ENCODE data around the gene LIME1. TPM values are rescaled to one million over a fixed set of nuclear protein-coding genes. Genes with fewer than 3 reads are reported as not detected.
A peak's percentile ranks its signal among the peaks of the same experiment; 100 is the strongest.

The LIME1 gene
- total RNA-seq, 1 donor = 2.9 TPM

GRCh38 chr20:63706027-63706695, 30.3 kb upstream of the LIME1 start:
- Histone ChIP-seq H3K4me2 (ENCODE audit: insufficient read depth, low read length) (peak overlapping the region; percentile 85), H3K4me3 (ENCODE audit: insufficient read depth, low read length) (peak overlapping the region; percentile 87), H4K20me1 (ENCODE audit: insufficient read depth, low read length) (peaks cover 11% of the 10 kb centered on the region), H3K4me1 (ENCODE audit: insufficient read depth, low read length) (peaks cover 18% of the 10 kb centered on the region), H3K9me3 (ENCODE audit: low read depth, low read length) (no peaks in the 10 kb centered on the region), H3K79me2 (ENCODE audit: insufficient read depth, low read length) (peaks cover 70% of the 10 kb centered on the region), H2AFZ (ENCODE audit: low read length) (no peak overlapping the region), H3K27me3 (ENCODE audit: insufficient read depth, low read length) (no peaks in the 10 kb centered on the region), H3K27ac (ENCODE audit: low read depth, low read length) (peak overlapping the region; percentile 46), H3K36me3 (ENCODE audit: insufficient read depth, low read length) (peaks cover 36% of the 10 kb centered on the region)
- TF ChIP-seq CTCF (IDR thresholded peaks at IDR 0.05; ENCODE audit: extremely low read depth, low read depth, low read length) = no peak
- DNase-seq (ENCODE audit: insufficient read length, low spot score, missing footprints) = peak; percentile 67

- DNase-seq (ENCODE audit: insufficient read length, low spot score, missing footprints) = peak; percentile 97
- peak; percentile 2 for TF ChIP-seq CTCF (IDR thresholded peaks at IDR 0.05; ENCODE audit: extremely low read depth, low read depth, low read length)
- peak overlapping the region; percentile 68 for H2AFZ ChIP-seq (ENCODE audit: low read length)
- peaks cover 79% of the 10 kb centered on the region for H3K79me2 ChIP-seq (ENCODE audit: insufficient read depth, low read length)
- peaks cover 14% of the 10 kb centered on the region for H4K20me1 ChIP-seq (ENCODE audit: insufficient read depth, low read length)
- no peaks in the 10 kb centered on the region for H3K9me3 ChIP-seq (ENCODE audit: low read depth, low read length)
- H3K27ac ChIP-seq (ENCODE audit: low read depth, low read length) = peak overlapping the region; percentile 46
- H3K36me3 ChIP-seq (ENCODE audit: insufficient read depth, low read length) = peaks cover 45% of the 10 kb centered on the region
- no peaks in the 10 kb centered on the region for H3K27me3 ChIP-seq (ENCODE audit: insufficient read depth, low read length)
- H3K4me2 ChIP-seq (ENCODE audit: insufficient read depth, low read length) = peak overlapping the region; percentile 85
- peak overlapping the region; percentile 87 for H3K4me3 ChIP-seq (ENCODE audit: insufficient read depth, low read length)
- peaks cover 18% of the 10 kb centered on the region for H3K4me1 ChIP-seq (ENCODE audit: insufficient read depth, low read length)
These were observed 29.5 kb upstream of the LIME1 start for GRCh38 chr20:63706852-63707557.

- no peaks in the 10 kb centered on the region for H3K27me3 ChIP-seq (ENCODE audit: insufficient read depth, low read length)
- peaks cover 14% of the 10 kb centered on the region for H4K20me1 ChIP-seq (ENCODE audit: insufficient read depth, low read length)
- H3K36me3 ChIP-seq (ENCODE audit: insufficient read depth, low read length) = peaks cover 52% of the 10 kb centered on the region
- peak within 1 kb of the TSS; percentile 87 for H3K4me3 ChIP-seq (ENCODE audit: insufficient read depth, low read length)
- no peaks in the 10 kb centered on the region for H3K9me3 ChIP-seq (ENCODE audit: low read depth, low read length)
- peak within 1 kb of the TSS; percentile 68 for H2AFZ ChIP-seq (ENCODE audit: low read length)
- H3K79me2 ChIP-seq (ENCODE audit: insufficient read depth, low read length) = peaks cover 86% of the 10 kb centered on the region
- peak within 1 kb of the TSS; percentile 85 for H3K4me2 ChIP-seq (ENCODE audit: insufficient read depth, low read length)
- H3K4me1 ChIP-seq (ENCODE audit: insufficient read depth, low read length) = peaks cover 18% of the 10 kb centered on the region
- no peak for TF ChIP-seq CTCF (IDR thresholded peaks at IDR 0.05; ENCODE audit: extremely low read depth, low read depth, low read length)
- peak; percentile 99 for DNase-seq (ENCODE audit: insufficient read length, low spot score, missing footprints)
- peak within 1 kb of the TSS; percentile 56 for H3K27ac ChIP-seq (ENCODE audit: low read depth, low read length)
These were observed 28.7 kb upstream of the LIME1 start, which contains the start of the genes ARFRP1 and ZGPAT for GRCh38 chr20:63707558-63708300. ARFRP1 (minus strand) TSS chr20:63707976; CDS start chr20:63707091, 885 bp downstream. ZGPAT (plus strand) TSS chr20:63708039; CDS start chr20:63708581, 542 bp downstream.

Data from osteoblast (primary cell).